AG09319 (cell line): ENCODE data around the gene DPY19L1.

Experiments
- DNase-seq: peaks from one replicate; pipeline ENCODE4 v3.0.0-alpha.2; 2010; ENCODE audit warnings: low read depth; ENCODE audit errors: extremely low read depth
- CTCF ChIP-seq: IDR thresholded peaks from 2 replicates; pipeline ENCODE4 v1.5.1; 2011; ENCODE audit warnings: low read depth, mild to moderate bottlenecking, inconsistent platforms, low read length, moderate library complexity

The DPY19L1 gene

GRCh38 chr7:35019801-35020200 lies 17.5 kb downstream of the DPY19L1 start:
- no peak for DNase-seq
- no peak for TF ChIP-seq CTCF

DNA sequence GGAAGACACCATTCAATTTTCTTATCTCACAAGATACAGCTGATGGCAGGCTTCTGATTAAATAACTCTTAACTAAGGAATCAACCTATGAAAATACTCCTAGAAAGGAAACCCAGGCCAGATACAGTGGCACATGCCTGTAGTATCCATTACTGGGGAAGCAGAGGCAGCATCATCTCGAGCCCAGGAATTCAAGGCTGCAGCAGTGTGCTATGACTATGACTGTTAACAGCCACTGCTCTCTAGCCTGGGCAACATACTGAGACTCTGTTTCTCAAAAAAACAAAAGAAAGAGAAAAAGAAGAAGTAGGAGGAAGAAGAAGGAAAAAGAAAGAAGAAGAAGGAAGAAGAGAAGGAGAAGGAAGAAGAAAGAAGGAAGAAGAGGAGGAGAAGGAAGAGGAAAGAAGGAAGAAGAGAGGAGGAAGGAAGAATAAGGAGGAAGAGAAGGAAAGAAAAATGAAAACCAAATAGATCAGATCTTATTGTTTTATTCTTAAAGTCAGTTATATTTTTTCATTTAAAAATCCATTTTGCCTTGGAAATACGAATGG lies 18.0 kb downstream of the DPY19L1 start:
- no peak for DNase-seq
- no peak for TF ChIP-seq CTCF

DNA sequence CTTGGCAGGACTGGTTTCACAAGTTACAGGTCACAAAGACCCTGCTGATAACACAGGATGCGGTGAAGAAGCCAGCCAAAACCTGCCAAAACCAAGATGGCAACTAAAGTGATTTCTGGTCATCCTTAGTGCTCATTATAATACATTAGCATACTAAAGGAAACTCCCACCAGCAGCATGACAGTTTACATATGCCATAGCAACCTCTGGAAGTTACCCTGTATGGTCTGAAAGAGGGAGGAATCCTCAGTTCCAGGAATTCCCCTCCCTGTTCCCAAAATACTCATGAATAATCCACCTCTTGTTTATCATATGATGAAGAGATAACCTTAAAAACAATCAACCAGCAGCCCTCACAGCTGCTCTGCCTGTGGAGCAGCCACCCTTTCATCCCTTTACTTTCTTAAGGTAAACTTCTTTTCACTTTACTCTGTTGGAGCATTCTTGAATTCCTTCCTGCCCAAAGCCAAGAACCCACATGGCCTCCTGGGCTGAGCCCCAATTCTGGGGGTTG lies 21.9 kb downstream of the DPY19L1 start:
- TF ChIP-seq CTCF: no peak
- DNase-seq: no peak

DNA sequence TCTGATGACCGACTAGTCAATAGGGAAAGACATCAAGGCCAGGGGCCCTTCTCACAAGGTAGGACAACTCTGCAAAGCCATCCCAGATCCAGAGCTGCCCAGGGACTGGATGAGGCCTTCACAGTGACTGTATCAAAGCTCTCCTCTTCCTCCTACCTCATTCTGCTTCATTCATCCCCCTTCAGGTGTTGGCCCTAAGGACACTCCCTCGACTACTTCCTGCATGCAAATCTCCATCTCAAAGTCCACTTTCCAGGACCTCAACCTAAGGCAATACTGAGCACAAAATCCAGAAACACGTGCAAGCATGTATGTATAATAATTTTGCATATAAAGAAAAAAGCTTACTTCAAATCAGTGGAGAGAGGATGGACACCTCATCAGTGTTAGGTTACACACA lies 25.1 kb downstream of the DPY19L1 start:
- DNase-seq: no peak
- TF ChIP-seq CTCF: no peak

GRCh38 chr7:35011085-35011484 lies 26.2 kb downstream of the DPY19L1 start:
- no peak for DNase-seq
- no peak for TF ChIP-seq CTCF

DNA sequence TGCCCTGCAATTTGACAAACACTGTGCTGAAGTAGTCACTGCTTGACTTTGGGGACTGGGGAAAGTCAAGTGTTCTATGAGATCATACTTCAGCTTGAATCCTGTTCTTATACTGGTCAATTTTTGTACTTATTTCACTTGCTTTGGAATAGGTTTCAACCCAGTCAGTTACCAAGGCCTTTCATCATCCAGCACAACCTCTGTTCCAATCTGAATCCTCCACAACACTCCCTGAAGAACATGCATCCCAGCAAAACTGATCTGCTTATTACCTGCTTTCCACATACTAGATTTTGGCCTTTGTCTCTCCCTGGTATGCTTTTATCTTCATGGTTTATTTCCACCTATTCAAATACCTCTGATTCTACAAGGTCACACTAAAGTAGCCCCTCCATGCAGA lies 29.5 kb downstream of the DPY19L1 start:
- no peak for TF ChIP-seq CTCF
- no peak for DNase-seq

DNA sequence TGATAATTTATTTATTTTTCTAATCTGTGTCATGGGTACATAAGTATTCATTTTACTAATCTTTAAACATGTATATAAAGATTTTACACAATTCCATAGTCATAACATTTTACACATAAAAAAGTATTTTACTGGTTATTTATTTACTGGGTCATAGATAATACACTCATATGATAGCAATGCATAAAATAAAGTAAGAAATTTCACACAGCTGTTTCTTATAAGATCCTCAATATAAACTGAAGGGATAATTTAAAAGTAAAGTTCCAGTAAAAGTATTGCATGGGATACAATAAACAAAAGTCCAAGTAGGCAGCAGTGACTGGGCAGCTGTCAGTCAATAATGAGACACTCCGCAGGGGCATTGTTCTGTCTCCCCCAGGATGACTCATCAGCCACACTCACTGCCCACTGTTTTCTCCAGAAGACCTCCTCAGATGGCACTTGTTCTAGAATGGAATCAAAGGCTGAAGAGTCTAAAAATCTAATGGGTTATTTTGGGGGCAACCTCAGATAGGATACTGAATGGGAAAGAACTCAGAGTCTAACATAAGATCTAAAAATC lies 32.7 kb downstream of the DPY19L1 start:
- TF ChIP-seq CTCF: no peak
- no peak for DNase-seq
